GM19328 (cell line): ENCODE measurements around the gene EHD4.

ENCODE experiments used
- ATAC-seq: cut with Tn5 transposase; IDR thresholded peaks from one replicate; pipeline ENCODE4 v1.9.1; 2021; ENCODE audit warnings: mild to moderate bottlenecking, moderate library complexity; ENCODE audit not compliant: unreplicated experiment

Gene EHD4

DNA sequence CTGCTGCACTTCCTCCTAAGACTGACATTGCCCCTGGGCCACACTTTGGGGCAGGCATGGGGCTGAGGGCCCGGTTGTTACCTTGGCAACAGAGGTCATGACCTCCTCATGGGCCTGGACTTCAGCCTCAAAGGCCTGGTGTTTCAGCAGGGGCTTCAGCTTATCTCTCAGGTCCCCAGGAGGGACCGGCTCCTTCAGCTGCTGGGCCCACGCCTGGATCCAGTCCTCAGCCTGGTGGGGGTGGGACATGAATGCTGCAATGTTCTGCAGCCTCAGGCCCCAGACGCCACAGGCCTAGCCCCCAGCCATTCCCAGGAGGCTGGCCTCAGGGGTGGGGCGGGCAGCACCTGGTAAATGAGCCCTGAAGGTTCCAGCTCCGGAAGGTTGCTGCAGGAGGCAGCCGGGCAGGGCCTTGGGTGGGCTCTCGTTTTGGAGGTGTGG, 106.1 kb downstream of the EHD4 start:
- ATAC-seq, result no peak

DNA sequence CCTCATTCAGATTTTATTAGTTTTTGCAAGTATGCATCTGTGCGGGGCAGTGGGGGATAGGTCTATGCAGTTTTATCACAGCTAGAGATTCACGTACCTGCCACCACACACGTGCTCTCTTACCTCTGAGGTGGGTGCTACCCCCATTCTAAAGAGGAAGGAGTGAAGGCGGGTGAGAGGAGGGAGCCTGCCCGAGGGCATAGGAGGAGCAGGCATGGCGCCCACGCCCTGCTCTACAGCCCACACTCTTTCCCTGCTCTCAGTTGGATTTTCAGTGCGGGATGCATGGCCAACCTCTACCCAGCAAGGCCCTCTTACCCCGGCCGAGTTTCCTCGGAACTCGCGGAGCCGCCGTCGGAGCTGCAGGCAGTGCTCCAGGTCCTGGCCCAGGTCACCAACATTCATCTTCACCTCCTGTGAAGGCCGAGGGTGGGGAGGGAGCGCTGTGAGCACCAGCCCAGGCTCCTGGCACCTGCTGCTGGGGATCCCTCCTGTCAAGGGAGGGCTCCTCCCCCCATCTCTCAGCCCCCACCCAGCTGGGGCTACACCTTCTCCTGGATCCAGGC, 106.8 kb downstream of the EHD4 start:
- no peak for ATAC-seq

DNA sequence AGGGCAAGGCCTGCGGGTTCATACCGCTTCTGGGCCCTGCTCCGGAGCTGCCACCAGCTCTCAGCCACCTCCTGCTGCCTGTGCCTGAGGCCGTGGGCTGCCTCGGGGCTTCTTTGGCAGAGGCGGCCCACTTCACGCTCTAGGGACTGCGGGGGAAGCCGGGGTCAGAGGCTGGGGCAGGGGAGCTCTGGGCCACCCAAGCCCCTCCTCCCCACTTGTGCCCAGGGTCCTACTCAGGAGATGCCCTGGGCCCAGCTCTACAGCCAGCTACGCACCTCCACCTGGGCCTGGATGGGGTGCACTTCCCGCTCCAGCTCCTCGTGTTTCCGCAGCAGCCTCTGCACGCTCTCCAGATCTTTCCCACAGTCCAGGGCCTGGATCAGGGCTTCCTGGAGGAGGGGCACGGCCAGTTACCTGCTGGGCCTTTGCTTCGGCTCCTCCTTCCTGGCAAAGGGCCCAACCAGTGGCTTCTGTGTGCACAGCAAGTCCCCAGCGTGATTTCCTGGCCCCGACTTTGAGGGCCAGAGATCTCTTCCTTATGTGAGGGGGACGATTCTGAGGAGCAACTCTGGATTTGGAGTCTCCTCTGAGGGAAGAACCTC, 109.7 kb downstream of the EHD4 start:
- ATAC-seq, result no peak

- no peak for ATAC-seq
These were observed 110.5 kb downstream of the EHD4 start for GRCh38 chr15:41861736-41862356.

DNA sequence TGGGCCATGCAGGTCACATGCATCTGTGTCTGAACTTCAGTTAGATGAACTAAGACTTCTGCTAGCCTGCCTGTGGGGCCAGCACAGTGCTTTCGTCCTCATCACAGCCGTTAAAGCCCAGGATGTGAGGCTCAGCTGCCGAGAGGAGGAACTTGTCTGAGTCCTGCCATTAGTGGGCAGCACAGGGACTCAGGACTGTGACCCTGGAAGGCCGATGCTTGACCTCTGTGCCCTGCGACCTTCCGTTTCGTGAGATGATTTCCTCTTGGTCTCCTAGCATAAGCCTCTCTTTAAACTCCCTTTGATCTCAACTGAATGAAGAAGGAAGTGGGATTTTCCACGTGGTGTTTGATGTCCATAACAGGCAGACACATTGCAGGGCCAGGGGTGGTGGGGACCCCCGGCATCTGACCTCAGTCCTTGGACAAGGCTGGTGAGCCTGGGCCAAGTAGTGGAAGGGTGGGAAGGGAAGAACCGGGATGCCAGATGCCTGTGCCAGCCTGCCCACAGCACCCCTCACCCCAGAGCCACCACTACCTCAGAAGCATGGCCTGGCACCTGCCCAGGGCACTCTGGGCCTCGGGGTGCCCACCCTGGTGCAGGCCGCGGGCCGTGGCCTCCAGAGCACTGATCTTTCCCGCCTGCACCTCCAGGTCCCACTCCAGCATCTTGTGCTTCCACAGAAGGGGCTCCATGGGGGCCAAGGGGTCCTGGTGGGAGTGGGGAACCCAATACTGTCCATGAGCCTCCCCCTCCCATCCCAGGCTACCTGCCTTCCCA, 112.1 kb downstream of the EHD4 start:
- no peak for ATAC-seq

- no peak for ATAC-seq
These were observed 113.6 kb downstream of the EHD4 start for GRCh38 chr15:41858756-41859155.

GRCh38 chr15:41857316-41857715, 115.0 kb downstream of the EHD4 start:
- ATAC-seq, result no peak

DNA sequence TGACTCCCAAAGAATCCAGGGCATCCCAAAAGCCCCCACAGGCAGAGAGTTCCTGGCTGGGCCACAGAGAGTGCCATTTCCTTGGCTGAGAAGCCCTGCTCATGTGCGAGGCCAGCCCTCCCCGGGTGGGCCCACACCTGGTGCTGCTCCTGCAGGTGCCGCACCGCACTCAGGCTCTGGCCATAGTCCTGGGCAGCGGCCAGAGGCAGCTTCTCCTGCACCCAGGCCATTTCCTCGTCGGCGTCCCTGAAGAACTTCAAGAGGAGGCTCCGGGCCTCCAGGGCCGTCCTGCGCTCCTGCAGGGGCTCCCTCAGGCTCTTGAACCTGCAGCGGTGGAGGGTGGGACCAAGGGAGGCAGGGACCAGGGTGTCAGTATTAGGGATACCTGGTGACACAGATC, 115.6 kb downstream of the EHD4 start:
- no peak for ATAC-seq

DNA sequence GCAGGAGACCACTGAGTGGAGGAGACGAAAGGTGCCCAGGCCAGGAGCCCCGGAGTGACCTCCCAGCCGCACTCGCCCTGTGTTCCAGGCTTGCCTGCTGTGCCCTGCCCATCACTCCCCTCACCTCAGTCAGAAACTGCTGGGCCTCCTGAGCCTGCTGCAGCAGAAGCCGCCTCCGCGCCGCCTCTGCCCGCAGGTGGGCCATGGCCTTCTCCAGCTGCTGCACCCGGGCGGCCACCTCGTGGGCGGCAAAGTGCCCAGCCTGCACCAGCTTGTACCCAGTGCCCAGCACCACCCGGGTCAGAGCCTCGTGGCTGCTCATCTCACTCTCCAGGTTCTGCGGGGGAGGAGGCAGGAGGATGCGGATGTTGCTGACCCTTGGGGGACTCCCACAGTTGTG, 116.1 kb downstream of the EHD4 start:
- ATAC-seq, result no peak

DNA sequence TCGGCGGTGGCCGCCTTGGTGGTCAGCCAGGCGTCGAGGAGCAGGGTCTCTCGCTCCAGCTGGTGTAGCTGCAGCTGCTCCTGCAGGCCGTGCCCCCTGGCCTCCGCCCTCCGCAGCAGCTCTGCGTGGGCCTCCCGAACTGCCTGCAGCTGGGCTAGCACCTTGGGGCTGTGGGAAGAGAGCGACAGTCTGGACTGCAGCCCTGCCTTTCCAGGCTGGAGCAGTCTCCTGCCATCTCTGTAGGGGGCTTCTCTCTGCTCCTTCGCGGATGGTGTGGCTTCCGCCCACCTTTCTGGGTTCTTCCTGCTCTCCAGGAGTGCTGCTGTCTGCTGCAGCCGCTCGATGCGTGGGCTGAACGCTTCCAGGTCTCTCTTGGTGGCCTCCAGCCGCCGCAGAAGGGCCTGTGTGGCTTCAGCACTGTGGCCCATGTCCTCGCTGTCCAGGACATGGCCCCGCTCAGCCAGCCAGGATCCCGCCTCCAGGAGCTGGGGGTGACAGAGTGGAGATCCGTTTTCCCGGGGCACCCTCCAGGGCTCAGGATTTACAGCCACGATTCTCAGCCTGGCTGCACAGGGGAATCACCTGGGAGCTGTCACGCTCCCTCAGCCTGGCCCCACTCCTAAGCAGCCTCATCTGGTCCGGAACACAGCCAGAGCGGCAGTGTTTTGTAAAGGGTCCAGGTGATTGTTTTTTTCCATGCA, 116.9 kb downstream of the EHD4 start:
- ATAC-seq, result no peak

DNA sequence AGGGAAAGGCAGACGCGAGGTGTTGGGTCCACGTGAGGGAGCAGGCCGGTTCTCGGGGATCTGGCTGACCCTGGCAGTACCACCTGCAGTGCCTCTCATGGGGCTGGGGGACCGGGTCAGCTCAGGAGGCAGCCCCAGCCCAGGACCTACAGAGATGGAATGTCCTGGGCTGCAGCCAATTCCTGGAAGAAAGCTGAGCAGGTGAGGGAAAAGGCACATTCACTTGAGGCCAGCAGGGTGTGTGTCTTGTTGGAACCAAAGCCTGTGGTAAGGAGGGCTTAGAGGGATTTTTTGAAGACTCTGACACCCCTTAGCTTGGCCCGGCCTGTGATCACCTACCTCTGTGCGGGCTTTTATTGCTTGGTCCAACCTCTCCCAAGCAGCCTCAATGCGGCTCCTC, 117.9 kb downstream of the EHD4 start:
- ATAC-seq, result no peak

DNA sequence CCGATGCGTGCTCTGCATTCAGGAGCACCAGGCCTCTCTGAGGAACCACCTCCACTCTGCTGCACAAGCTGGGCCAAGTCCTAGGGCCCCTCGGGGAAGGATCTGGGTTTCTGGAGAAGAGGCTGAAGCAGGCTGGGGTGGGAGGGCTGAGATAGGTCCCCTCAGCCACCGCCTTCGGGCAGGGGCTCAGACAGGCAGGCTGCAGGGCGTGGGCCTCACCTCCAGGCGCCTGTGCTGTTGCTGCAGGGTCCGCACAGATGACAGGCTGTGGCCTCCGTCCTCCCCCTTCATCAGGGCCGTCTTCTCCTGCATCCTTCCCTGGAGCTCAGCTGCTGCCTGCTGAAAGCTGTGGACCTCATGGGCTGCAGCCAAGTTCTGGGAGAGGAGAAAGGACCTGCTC, 118.5 kb downstream of the EHD4 start:
- ATAC-seq, result no peak

DNA sequence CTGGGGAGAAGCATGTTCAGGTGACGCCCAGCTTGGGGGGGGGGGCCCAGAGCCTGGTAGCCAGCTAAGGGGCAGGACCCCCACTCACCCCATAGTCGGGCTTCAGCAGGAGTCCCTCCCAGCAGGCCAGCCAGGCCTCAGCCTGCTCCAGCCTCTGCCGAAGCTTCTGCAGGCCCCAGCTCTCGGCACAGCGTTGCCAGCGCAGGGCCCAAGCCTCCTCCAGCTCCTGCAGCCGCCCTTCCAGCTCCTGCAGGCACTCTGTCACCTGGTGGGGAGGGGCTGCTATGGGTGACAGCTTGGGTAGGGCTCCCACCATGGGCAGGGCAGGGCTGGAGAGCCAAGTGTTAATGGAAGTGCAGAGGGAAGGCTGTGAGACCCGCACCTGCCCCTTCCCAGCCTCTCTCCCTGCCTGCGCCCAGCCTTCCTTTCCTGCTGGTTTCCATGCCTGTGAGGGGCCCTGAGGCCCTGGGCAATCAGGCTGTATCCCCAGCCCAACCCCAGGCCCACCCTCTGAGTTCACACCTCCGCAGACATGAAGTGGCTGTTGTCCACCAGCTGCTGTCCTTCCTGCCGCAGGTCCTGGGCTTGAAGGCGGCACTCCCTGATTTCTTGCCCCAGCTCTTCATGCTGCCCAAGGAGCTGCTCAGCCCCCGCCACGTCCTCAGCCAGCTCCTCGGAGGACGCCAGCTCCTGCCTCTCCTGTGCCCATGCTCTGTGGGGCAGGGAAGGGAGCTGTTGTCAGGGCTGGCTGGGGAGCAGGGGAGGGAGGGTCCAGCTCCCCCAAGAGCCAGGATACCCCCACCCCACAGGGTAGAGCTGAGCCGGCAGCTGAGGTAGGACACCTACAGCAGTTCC, 119.4 kb downstream of the EHD4 start:
- ATAC-seq, result no peak

DNA sequence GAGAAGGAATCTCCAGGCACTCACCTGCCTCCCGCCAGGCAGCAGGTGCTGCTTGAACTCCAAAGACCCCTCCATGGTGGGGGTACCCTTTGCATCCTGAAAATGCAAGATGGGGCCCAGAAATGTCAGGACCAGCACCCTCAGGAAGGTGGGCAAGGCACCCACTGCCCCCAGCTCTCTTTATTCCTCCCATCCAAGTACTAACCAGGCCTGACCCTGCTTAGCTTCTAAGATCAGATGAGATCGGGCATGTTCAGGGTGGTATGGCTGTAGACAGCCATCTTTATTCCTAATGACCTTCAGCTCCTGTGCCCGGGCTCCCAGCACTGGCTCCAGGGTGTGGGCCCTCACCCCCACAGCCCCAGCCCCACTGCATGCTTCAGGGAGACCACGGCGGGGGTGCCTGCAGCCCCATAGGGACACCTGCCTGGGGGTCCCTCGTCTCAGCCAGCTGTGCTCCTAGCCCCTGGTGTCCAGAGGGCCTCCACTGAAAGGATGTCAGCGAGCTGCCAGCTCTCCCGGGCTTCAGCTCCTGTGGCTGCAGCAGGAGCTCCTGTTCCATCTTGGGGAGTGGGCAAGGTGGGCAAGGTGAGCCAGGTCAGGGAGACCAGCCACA, 120.5 kb downstream of the EHD4 start:
- ATAC-seq, result no peak

DNA sequence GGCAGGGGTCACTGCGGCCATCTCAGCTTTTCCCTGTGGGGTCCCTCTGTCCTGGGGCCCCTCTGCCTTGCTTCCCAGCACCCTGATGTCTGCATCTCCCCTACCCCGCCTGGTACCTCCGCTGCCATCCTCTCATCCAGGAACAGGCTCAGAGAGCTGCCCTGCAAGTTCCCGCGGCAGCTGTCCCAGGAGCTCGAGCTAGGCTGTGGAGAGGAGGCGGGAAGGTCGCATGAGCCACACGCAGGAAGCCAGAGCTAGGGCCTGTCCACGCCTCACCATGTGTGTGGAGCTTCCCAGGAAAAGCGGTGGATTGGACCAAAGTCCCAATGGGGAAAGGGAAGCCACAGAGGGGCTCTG, 121.2 kb downstream of the EHD4 start:
- ATAC-seq, result no peak

DNA sequence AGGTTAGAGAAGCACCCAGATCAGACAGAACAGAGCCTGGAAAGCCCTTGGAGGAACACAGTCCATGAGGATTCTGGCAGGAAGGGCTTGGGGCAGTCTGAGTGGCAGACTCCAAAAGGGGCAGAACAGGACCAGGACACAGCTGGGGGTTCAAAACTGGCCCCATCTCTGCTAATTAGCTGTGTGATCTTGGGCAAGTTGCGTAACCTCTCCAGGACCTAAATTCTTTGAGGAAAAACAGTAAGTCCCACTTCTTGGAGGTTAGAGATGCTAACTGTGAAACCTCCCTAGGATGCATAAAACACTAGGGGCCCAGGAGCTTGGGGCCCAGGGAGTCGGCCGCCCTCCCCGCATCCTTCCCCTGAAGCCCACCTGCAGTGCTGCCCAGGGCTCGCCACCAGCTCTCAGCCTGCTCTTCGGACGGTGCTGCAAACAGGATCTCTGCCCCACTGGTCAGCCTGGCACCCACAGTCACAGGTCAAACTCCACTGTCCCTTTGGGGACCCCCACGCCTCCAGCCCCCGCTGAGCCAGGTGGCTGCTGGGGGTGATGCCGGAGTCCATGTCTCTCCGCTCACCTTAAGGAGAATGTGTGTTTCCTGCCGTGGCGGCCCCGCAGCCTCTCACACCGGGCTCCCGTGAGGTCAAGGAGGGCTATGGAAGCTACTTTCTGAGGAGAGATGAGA, 121.7 kb downstream of the EHD4 start:
- ATAC-seq, result no peak

DNA sequence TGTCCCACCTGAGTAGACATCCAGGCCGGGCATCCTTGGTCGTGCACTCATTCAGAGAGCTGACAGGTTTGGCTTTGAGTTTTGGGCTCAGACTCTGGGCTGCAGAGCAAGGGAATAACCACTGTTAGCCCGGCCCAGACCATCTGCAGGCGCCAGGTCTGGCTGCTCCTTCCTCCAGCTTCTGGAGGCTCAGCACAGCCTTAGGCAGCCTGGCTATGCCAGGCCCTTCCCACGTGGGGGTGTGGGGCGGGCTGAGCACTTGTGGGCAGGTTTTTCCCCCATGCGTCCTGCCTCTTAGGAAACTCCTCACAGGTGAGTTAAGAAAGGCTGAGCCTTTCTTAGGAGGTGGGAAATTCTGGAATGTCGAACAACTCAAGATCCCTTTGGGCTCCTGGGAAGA, 122.5 kb downstream of the EHD4 start:
- ATAC-seq, result no peak

DNA sequence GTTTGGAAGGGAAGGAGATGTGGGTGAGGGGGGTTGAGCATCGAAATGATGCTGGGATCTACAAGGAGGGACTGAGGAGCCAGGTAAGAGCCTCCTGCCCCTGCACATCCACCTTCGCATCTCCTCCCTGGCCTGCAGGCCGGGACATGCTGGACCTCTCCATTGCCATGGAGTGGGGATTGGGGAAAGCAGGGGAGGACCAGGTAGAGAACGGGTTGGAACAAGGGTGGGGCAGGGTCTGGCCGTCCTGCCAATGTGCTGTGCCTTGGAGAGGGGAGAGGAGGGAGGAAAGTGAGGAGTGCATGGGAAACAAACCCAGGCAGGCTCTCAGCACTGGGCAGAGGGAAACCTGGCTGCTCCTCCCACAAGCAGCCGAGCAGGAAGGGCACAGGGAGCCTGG, 123.2 kb downstream of the EHD4 start:
- ATAC-seq, result no peak

- ATAC-seq, result no peak
These were observed 123.7 kb downstream of the EHD4 start for GRCh38 chr15:41848631-41849030.

GRCh38 chr15:41847981-41848380, 124.4 kb downstream of the EHD4 start:
- ATAC-seq, result no peak
